NCI-H446 (cell line): ENCODE results near the gene VCPKMT.
A peak's percentile ranks its signal among the peaks of the same experiment; 100 is the strongest.

Experiments used
- DNase-seq, 2 experiments: peaks; one replicate each; lab custom pipeline; 2025; lab: John Stamatoyannopoulos, UW

Gene VCPKMT

DNA sequence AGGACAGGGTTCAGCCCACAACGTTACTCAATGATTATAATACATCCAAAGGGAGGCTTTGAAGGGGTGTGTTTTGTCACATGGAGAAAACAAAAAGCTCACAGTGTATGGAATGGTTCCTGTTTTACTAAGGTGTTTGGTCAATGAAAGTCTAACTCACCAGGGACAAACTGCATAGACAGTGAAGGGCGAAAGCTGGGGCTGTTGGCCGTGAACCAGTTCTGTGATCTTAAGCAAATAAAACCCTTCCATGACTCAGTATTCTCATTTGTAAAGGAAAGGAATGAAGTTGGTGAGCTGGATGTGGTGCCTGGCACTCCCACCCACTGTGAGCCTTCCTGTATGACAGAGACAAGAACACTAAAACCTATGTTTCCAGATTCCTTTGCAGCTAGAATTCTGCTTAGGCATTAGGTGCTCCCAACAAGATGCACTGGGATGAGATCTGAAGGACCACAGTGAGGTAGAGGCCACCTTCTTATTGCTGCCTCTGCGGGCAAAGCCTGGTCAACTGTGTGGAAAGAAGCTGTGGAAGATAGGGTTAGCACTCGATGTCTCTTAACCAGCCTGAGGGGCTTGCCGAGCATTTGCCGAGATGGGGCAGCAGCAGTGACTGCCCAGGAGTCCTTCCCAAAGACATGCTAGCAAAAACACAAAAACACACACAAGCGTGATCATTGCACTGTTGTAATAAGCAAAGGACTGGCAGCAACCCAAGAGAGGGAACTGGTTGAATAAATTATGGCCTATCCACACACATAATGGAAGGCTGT, 48.5 kb downstream of the VCPKMT start:
- DNase-seq = no peak

DNA sequence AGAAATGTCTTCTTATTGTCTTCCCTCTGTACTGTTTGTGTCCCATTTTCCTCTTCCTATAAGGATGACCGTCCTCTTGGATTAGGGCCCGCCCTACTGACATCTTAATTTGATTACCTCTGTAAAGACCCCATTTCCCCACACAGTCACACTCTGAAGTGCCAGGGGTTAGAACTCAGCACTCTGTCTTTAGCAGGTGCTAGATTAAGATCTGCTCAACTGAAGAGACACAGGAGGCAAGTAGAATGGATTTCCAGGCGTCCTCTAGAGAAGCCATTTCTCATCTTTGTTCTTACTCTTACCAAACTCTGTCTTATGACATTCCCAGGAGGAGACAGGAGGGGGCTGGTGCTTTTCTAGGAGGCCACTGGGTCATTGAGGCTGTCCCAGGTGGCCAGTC, 50.8 kb downstream of the VCPKMT start:
- no peak for DNase-seq

DNA sequence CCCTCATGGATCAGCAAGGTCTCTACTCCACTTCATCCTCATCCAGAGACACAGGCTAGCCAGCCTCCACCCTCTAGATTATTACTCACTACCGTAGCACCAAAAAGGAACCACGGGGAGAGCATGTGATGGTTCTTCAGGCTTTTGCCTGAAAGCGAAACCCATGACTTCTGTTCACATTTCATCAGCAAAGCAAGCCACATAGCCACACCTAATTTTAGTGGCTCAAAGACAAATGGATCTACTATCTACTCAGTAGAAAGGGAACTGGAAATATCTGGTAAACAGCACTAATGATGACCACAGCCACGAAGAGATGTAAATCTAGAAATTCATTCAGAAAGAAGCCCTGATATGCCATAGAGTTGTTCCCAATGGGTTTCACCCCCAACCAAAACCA, 51.4 kb downstream of the VCPKMT start:
- no peak for DNase-seq

DNA sequence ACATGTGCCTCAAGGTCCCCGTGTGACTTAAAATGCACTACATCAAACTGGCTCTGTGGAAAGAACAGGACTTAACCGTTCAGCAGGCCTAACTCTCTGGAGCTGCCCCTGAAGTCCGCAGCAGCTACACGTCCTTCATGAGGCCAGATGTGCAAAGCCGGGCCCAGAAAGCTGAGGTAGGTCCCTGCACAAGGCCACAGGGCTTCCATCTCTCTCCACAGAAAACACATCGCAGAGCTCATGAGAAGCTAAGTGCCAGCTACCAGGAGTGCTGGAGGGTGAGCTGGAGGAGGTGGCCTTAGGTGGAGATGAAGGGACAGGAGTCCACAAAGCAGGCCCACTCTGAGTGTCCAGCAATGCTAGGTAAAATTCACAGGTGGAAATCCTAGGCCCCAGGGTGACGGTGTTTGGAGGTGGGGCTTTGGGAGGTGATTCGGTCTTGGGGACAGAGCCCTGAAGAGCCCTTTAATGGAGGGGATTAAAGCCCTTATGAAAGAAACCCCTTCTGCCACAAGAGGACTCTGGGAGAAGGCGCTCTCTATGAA, 52.4 kb downstream of the VCPKMT start:
- DNase-seq = no peak

DNA sequence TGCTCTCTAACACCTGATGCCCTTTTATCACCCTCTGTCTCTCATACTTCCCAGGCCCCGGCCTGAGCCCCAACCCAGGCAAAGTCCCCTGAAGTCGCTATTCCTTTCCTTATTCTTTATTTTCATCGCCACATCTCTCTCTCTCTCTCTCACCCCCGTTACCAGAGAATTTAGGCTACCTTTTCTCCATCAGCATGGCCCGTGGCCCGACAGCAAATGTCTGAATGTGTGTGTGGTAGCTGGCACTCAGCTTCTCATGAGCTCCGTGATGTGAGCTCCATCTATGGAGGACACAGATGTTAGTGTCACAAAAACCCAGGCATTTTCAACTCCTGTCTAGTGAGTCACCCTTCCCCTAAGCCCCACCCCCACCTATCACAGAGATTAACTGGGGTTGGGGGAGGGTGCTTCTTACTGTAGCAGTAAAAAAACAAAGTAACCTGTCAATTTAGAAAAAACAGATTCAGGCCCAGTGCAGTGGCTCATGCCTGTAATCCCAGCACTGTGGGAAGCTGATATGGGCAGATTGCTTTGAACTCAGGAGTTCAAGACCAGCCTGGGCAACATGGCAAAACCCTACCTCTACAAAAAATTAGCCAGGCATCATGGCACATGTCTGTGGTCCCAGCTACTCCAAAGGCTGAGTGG, 53.8 kb downstream of the VCPKMT start:
- DNase-seq = no peak

DNA sequence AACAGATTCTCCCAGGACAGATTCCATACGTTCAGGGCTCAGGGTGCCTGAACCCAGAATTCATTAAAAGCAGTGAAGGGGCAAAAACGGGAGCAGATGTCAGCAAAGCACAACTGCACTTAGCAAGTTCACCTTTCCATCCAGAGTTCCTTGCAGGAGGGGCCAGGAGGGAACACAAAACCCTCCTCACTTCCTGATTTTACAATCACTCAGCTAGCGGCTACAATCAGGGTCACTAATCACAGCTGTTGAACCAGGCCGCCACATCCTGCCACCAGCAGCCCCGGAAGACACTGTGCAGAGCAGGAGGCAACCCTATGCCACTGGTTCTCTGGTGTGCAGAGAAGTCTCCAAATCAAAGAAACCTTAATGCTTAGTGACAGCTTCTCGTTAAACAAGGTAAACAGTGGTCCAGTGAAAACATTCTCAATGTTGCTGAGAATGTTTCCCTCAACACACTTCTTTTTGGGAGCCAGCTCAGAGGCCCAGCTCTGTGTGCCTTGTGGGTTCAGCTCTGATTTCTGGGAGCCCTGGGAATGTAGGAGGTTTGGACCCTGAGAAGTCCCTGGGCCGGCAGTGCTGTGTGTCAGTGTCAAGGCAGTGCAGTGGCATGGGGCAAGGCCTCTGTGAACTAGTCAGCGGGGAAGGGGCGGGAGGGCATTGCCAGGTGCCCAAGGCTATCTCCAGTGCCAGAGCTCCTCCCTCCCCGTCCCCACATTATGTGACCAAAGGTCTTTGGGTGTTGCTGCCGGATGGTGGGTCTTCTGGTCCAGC, 54.5 kb downstream of the VCPKMT start:
- DNase-seq = no peak

DNA sequence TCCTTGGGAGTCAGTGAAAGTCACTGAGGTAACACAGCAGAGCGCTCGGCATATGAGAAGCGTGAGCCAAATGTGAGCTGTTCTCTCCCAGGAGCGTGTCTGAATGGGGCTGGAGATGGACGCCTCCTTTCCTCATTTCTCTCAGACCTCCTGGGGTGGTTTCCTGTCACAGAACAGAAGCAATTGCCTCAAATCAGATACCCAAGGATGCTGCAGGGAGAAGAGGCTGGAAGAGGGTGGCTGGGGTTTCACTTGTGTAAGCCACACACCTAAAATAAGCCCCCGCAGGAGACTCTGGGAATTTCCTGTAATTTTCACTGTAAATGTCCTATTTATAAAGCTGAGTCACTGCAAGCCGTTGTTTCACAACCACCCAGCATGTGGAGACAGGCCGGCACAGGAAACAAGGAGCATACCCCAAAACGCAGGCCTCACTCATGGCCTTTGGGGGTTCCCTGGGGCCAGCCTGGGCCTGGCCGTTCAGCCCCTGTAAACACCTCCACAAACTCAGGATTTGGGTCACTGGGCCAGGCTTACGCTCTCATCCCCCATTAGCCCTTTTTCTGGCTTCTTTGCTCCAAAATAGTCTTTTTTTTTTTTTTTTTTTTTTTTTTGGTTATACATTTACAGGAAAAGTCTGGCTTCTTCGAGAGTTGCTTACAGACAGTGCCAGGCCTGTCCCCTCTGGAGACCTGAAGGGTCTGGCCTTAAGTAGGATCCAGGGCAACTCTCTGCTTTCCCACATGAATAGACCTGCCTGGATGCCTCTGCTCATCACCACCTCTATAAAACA, 55.3 kb downstream of the VCPKMT start:
- peak in 1 of 2 experiments; percentile 13 for DNase-seq

DNA sequence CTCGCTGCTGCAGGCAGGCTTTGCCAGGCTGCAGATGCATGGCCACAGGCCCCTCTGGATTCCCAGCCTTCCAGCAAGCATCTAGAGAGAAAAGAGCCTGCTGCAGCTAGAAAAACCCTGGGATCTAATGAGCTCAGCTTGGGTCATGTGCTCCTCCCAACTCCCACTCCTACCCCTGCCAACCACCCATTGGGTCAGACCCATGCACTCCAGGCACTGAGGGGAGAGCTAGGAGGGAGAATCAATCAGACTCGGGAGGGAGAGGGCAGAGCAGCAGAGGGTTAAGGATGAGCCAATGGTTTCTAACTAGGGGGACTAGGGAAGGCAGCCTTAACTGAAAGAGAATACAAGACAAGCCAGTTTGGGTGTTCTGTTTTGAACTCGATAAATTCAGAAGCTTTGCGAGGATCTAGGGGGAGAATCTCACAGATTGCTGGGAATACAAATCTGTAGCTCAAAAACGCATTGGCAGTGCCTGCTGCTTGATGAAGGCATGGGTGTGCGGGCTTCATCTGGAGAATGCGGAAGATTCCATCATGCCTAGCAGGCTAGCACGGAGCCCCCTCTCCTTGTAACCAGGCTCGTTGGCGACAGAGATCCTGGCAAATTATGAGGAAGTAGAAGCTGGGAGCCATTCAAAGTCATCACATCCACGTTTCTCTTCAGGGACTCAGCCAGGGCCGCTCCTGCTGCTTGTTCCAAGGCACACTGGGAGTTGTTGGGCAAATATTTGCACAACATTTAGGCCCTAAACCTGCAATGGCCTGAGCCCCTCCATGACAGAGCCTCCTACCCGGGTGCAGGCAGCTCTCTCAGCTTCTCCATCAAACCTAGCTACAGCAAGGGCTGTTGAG, 56.4 kb downstream of the VCPKMT start:
- DNase-seq = no peak
